OCI-LY1 (cell line): Measurements from ENCODE around the gene GPRIN3.

Source experiments
- H2AFZ ChIP-seq: fragments of 200-600 bp; sonication (generic), shearing (Covaris generic); 2 replicates; pipeline ENCODE4 v1.6.0; 2014; ENCODE audit warnings: antibody characterized with exemption, mild to moderate bottlenecking, low read length
- H3F3A ChIP-seq: fragments of 200-600 bp; sonication (generic), shearing (Covaris generic); 2 replicates; pipeline ENCODE4 v1.6.0; 2014; ENCODE audit warnings: mild to moderate bottlenecking, antibody characterized with exemption, low read length, moderate library complexity; ENCODE audit not compliant: insufficient read depth
- H3K27ac ChIP-seq: fragments of 200-600 bp; sonication (generic); 2 replicates; pipeline ENCODE4 v1.5.1; 2014; ENCODE audit warnings: low read length, mixed run types, mild to moderate bottlenecking, low read depth; ENCODE audit not compliant: poor library complexity, severe bottlenecking
- H3K27me3 ChIP-seq: fragments of 200-600 bp; sonication (generic); 2 replicates; pipeline ENCODE4 v1.6.0; 2014; ENCODE audit warnings: antibody characterized with exemption, mild to moderate bottlenecking, low read length, moderate library complexity; ENCODE audit not compliant: insufficient read depth
- H3K36me3 ChIP-seq: fragments of 200-600 bp; sonication (generic); 2 replicates; pipeline ENCODE4 v1.6.1; 2014; ENCODE audit warnings: mild to moderate bottlenecking, antibody characterized with exemption, low read length, moderate library complexity, mixed read lengths; ENCODE audit not compliant: insufficient read depth
- H3K4me1 ChIP-seq: fragments of 200-600 bp; sonication (generic); 2 replicates; pipeline ENCODE4 v1.5.1; 2014; ENCODE audit warnings: mild to moderate bottlenecking, low read length, moderate library complexity; ENCODE audit not compliant: insufficient read depth, severe bottlenecking
- H3K4me2 ChIP-seq: fragments of 200-600 bp; sonication (generic), shearing (Covaris generic); 2 replicates; pipeline ENCODE4 v1.6.1; 2014; ENCODE audit warnings: low read length
- H3K4me3 ChIP-seq: fragments of 200-600 bp; sonication (generic); 2 replicates; pipeline ENCODE4 v1.5.1; 2014; ENCODE audit warnings: low read length, low read depth, mild to moderate bottlenecking, mixed read lengths; ENCODE audit not compliant: poor library complexity, severe bottlenecking
- H3K79me2 ChIP-seq: fragments of 200-600 bp; shearing (Covaris generic); 2 replicates; pipeline ENCODE4 v1.6.1; 2016; ENCODE audit warnings: mixed run types, low read length, mixed read lengths; ENCODE audit not compliant: insufficient read depth
- H3K9ac ChIP-seq: fragments of 200-600 bp; sonication (generic), shearing (Covaris generic); 2 replicates; pipeline ENCODE4 v1.6.1; 2014; ENCODE audit warnings: mild to moderate bottlenecking, low read length, mixed read lengths
- H3K9me2 ChIP-seq: fragments of 200-600 bp; sonication (generic), shearing (Covaris generic); 2 replicates; pipeline ENCODE4 v1.6.1; 2014; ENCODE audit warnings: low read depth, mild to moderate bottlenecking, low read length, mixed read lengths
- H3K9me3 ChIP-seq: fragments of 200-600 bp; shearing (Covaris generic); 2 replicates; pipeline ENCODE4 v1.6.1; 2014; ENCODE audit warnings: low read length, mixed read lengths
- H4K20me1 ChIP-seq: fragments of 200-600 bp; sonication (generic), shearing (Covaris generic); 2 replicates; pipeline ENCODE4 v1.6.0; 2016; ENCODE audit warnings: mild to moderate bottlenecking, low read length; ENCODE audit not compliant: insufficient read depth
- CTCF ChIP-seq: fragments of 200-600 bp; sonication (generic), shearing (Covaris generic); IDR thresholded peaks from 2 replicates; pipeline ENCODE4 v1.5.1; 2017; ENCODE audit warnings: mild to moderate bottlenecking, antibody characterized with exemption, low read length, moderate library complexity, mixed read lengths
- EZH2 ChIP-seq: fragments of 200-600 bp; sonication (generic), shearing (Covaris generic); IDR thresholded peaks from 2 replicates; pipeline ENCODE4 v1.8.0; 2017; ENCODE audit warnings: borderline replicate concordance, mixed run types, mild to moderate bottlenecking, antibody characterized with exemption, low read length, moderate library complexity, mixed read lengths

Gene GPRIN3

GRCh38 chr4:89267392-89267791 is 40.2 kb downstream of the GPRIN3 start:
- Histone ChIP-seq H3F3A (no peaks in the 10 kb centered on the region), H3K36me3 (no peaks in the 10 kb centered on the region), H3K9ac (no peak overlapping the region), H3K9me3 (no peaks in the 10 kb centered on the region), H4K20me1 (no peaks in the 10 kb centered on the region), H3K79me2 (no peaks in the 10 kb centered on the region), H3K27ac (no peak overlapping the region), H3K4me2 (no peak overlapping the region), H3K27me3 (no peaks in the 10 kb centered on the region), H2AFZ (no peak overlapping the region), H3K4me3 (no peak overlapping the region), H3K9me2 (no peaks in the 10 kb centered on the region), H3K4me1 (peaks cover 10% of the 10 kb centered on the region)
- TF ChIP-seq CTCF (no peak), EZH2 (no peak)

GRCh38 chr4:89266128-89266527 is 41.5 kb downstream of the GPRIN3 start:
- TF ChIP-seq EZH2 (no peak), CTCF (no peak)
- Histone ChIP-seq H3K4me2 (no peak overlapping the region), H3K79me2 (no peaks in the 10 kb centered on the region), H3K9me3 (no peaks in the 10 kb centered on the region), H3K27me3 (no peaks in the 10 kb centered on the region), H3K9me2 (no peaks in the 10 kb centered on the region), H3K36me3 (no peaks in the 10 kb centered on the region), H3K27ac (no peak overlapping the region), H3F3A (no peaks in the 10 kb centered on the region), H2AFZ (no peak overlapping the region), H3K9ac (no peak overlapping the region), H3K4me3 (no peak overlapping the region), H4K20me1 (no peaks in the 10 kb centered on the region), H3K4me1 (peaks cover 7% of the 10 kb centered on the region)

GRCh38 chr4:89263265-89263664 is 44.3 kb downstream of the GPRIN3 start:
- H3K9ac ChIP-seq = no peak overlapping the region
- H3K9me2 ChIP-seq = no peaks in the 10 kb centered on the region
- H3K27me3 ChIP-seq = no peaks in the 10 kb centered on the region
- TF ChIP-seq CTCF = no peak
- TF ChIP-seq EZH2 = no peak
- no peaks in the 10 kb centered on the region for H3K36me3 ChIP-seq
- no peak overlapping the region for H3K4me2 ChIP-seq
- H3K9me3 ChIP-seq = no peaks in the 10 kb centered on the region
- no peaks in the 10 kb centered on the region for H3K79me2 ChIP-seq
- no peaks in the 10 kb centered on the region for H4K20me1 ChIP-seq
- H2AFZ ChIP-seq = no peak overlapping the region
- H3K4me3 ChIP-seq = no peak overlapping the region
- no peak overlapping the region for H3K27ac ChIP-seq
- peaks cover 26% of the 10 kb centered on the region for H3K4me1 ChIP-seq
- no peaks in the 10 kb centered on the region for H3F3A ChIP-seq
